CD14-positive monocyte (primary cell): ENCODE results near the gene DENND6B. TPM values are rescaled to one million over a fixed set of nuclear protein-coding genes. Genes with fewer than 3 reads are reported as not detected.

Experiments
- DNase-seq, 3 donors: peaks; one replicate each; pipeline ENCODE4 v3.0.0-alpha.2; 2011 to 2022
- H2AFZ ChIP-seq: 2 replicates; pipeline ENCODE4 v1.6.0; 2012; ENCODE audit warnings: mild to moderate bottlenecking, low read depth, low read length, inconsistent platforms; ENCODE audit not compliant: insufficient read depth, poor library complexity, severe bottlenecking
- H3K27ac ChIP-seq, 2 donors: 1 replicate in 1 of 2; 2 replicates in 1 of 2; pipeline ENCODE4 v1.5.1; 2012 to 2013; ENCODE audit warnings: low read length in 2 of 2, control low read depth in 1 of 2, inconsistent platforms in 1 of 2, low read depth in 1 of 2, mild to moderate bottlenecking in 1 of 2
- H3K27me3 ChIP-seq, 2 donors: one replicate each; pipeline versions ENCODE4 v1.6.0 to v1.6.1; 2011 to 2013; ENCODE audit warnings: low read length in 2 of 2; ENCODE audit not compliant: control insufficient read depth in 2 of 2, insufficient read depth in 2 of 2
- H3K36me3 ChIP-seq, 2 donors: replicated peaks in 1 of 2; 1 replicate in 1 of 2; 2 replicates in 1 of 2; pipeline versions ENCODE4 v1.5.1 to v1.6.1; 2012 to 2013; ENCODE audit warnings: low read length in 2 of 2, control low read depth in 1 of 2, inconsistent platforms in 1 of 2, mild to moderate bottlenecking in 1 of 2; ENCODE audit not compliant: insufficient read depth in 2 of 2, control insufficient read depth in 1 of 2
- H3K4me1 ChIP-seq, 2 donors: 1 replicate in 1 of 2; 2 replicates in 1 of 2; pipeline versions ENCODE4 v1.5.1 to v1.6.1; 2012 to 2013; ENCODE audit warnings: low read length in 2 of 2, control low read depth in 1 of 2, inconsistent platforms in 1 of 2, mild to moderate bottlenecking in 1 of 2, moderate library complexity in 1 of 2; ENCODE audit not compliant: insufficient read depth in 2 of 2, control insufficient read depth in 1 of 2
- H3K4me2 ChIP-seq: replicated peaks from 2 replicates; pipeline ENCODE3; 2012; ENCODE audit warnings: low read length, moderate library complexity, mild to moderate bottlenecking; ENCODE audit not compliant: poor library complexity, severe bottlenecking; ENCODE audit errors: extremely low read depth
- H3K4me3 ChIP-seq, 3 experiments: fragments of 200-600 bp in 1 of 3; sonication (generic) in 1 of 3; replicated peaks in 1 of 3; 1 replicate in 2 of 3; 2 replicates in 1 of 3; pipeline ENCODE4 v1.5.1; 2011 to 2013; ENCODE audit warnings: low read length in 3 of 3, mild to moderate bottlenecking in 3 of 3, control low read depth in 2 of 3, low read depth in 2 of 3, inconsistent platforms in 1 of 3, moderate library complexity in 1 of 3
- H3K79me2 ChIP-seq: 2 replicates; pipeline ENCODE4 v1.6.0; 2012; ENCODE audit warnings: mild to moderate bottlenecking, control low read depth, inconsistent platforms, low read length, moderate library complexity; ENCODE audit not compliant: insufficient read depth
- H3K9ac ChIP-seq: 2 replicates; pipeline ENCODE4 v1.6.0; 2017; ENCODE audit warnings: low read length, mild to moderate bottlenecking; ENCODE audit not compliant: insufficient read depth, poor library complexity, severe bottlenecking
- H3K9me3 ChIP-seq, 2 donors: replicated peaks in 1 of 2; 1 replicate in 1 of 2; 2 replicates in 1 of 2; pipeline versions ENCODE4 v1.5.1 to v1.6.1; 2012 to 2013; ENCODE audit warnings: low read length in 2 of 2, control low read depth in 1 of 2; ENCODE audit not compliant: control insufficient read depth in 1 of 2, insufficient read depth in 1 of 2
- H4K20me1 ChIP-seq: 2 replicates; pipeline ENCODE4 v1.6.0; 2012; ENCODE audit warnings: mild to moderate bottlenecking, low read length, control low read depth, moderate library complexity; ENCODE audit not compliant: insufficient read depth
- H3K27ac Mint-ChIP-seq, 7 donors: one replicate each; pipeline ENCODE4 v1.8.0; 2020; ENCODE audit warnings: mild to moderate bottlenecking in 7 of 7, mixed read lengths in 7 of 7, moderate library complexity in 6 of 7, inconsistent platforms in 2 of 7
- H3K27me3 Mint-ChIP-seq, 3 donors: one replicate each; pipeline ENCODE4 v1.8.0; 2021 to 2022; ENCODE audit warnings: low read depth in 3 of 3, mild to moderate bottlenecking in 3 of 3, mixed read lengths in 3 of 3, moderate library complexity in 3 of 3, inconsistent platforms in 1 of 3
- H3K36me3 Mint-ChIP-seq, 2 donors: one replicate each; pipeline ENCODE4 v1.8.0; 2020; ENCODE audit warnings: mixed read lengths in 2 of 2, inconsistent platforms in 1 of 2, mild to moderate bottlenecking in 1 of 2
- H3K4me1 Mint-ChIP-seq: one replicate; pipeline ENCODE4 v1.8.0; 2020; ENCODE audit warnings: mild to moderate bottlenecking, mixed read lengths
- H3K4me3 Mint-ChIP-seq, 2 donors: one replicate each; pipeline ENCODE4 v1.8.0; 2020; ENCODE audit warnings: mild to moderate bottlenecking in 2 of 2, mixed read lengths in 2 of 2, moderate library complexity in 1 of 2
- H3K9me3 Mint-ChIP-seq, 7 donors: one replicate each; pipeline ENCODE4 v1.8.0; 2020 to 2022; ENCODE audit warnings: mixed read lengths in 7 of 7, mild to moderate bottlenecking in 6 of 7, moderate library complexity in 6 of 7, inconsistent platforms in 2 of 7
- CTCF ChIP-seq: fragments of 200-600 bp; IDR thresholded peaks from one replicate; pipeline ENCODE4 v1.8.0; 2022; ENCODE audit warnings: antibody characterized with exemption, mild to moderate bottlenecking
- WGBS: methylation state at CpG from one replicate; pipeline ENCODE4 v1.1.5; 2013; ENCODE audit warnings: missing lambda C conversion rate; ENCODE audit not compliant: insufficient coverage; 5-methylcytosine and 5-hydroxymethylcytosine counted together
- intact Hi-C, 2 donors: fragments of 100-400 bp; cut with micrococcal nuclease; formaldehyde crosslinking; loops; one replicate each; pipeline versions ENCODE4 v1.15.0 to v1.15.1; 2023
- polyA plus RNA-seq, 3 donors: library from polyadenylated mRNA; depleted of rRNA in 1 of 3; unstranded in 2 of 3; stranded (reverse) in 1 of 3; fragments of 300-500 nt in 2 of 3; fragments of >200 nt in 1 of 3; fragmentation: Illumina TruSeq in 2 of 3; gene quantifications; 1 replicate in 2 of 3; 2 replicates in 1 of 3; pipeline ENCODE4 v1.2.3, GENCODE V29; 2012 to 2021

Gene DENND6B
- polyA plus RNA-seq, 3 donors: 1.7 to 10.6 (median 2.1) TPM

GRCh38 chr22:50283821-50284220, 43.0 kb downstream of the DENND6B start:
- no peak overlapping the region for H3K27ac Mint-ChIP-seq
- DNase-seq: no peak
- H3K9me3 ChIP-seq: no peaks in the 10 kb centered on the region
- H3K4me1 Mint-ChIP-seq: no peaks in the 10 kb centered on the region
- H4K20me1 ChIP-seq: peaks cover 98% of the 10 kb centered on the region
- no peaks in the 10 kb centered on the region for H3K27me3 ChIP-seq
- H3K36me3 ChIP-seq: peaks cover 92 to 97% of the 10 kb centered on the region in 2 donors
- no peak overlapping the region for H3K4me3 ChIP-seq
- peaks cover 0 to 2% (median 0%) of the 10 kb centered on the region in 7 donors for H3K9me3 Mint-ChIP-seq
- no peaks in the 10 kb centered on the region for H3K4me1 ChIP-seq
- H3K4me3 Mint-ChIP-seq: no peak overlapping the region
- intact Hi-C loops: no loop called here
- TF ChIP-seq CTCF: no peak
- H3K27ac ChIP-seq: no peak overlapping the region
- peaks cover 31% of the 10 kb centered on the region for H3K79me2 ChIP-seq
- peaks cover 51 to 82% of the 10 kb centered on the region in 2 donors for H3K36me3 Mint-ChIP-seq
- H3K9ac ChIP-seq: no peak overlapping the region
- H3K4me2 ChIP-seq: no peak overlapping the region
- peaks cover 0 to 2% (median 0%) of the 10 kb centered on the region in 3 donors for H3K27me3 Mint-ChIP-seq
- no peak overlapping the region for H2AFZ ChIP-seq
- WGBS: 95% methylated on average over 19 of the region's 30 CpGs

- no peaks in the 10 kb centered on the region for H3K4me1 Mint-ChIP-seq
- Histone ChIP-seq H3K4me3 (no peak overlapping the region), H3K9me3 (no peaks in the 10 kb centered on the region), H2AFZ (no peak overlapping the region), H3K27ac (no peak overlapping the region), H3K9ac (no peak overlapping the region), H4K20me1 (peaks cover 98% of the 10 kb centered on the region), H3K4me1 (no peaks in the 10 kb centered on the region), H3K4me2 (no peak overlapping the region), H3K79me2 (peaks cover 19% of the 10 kb centered on the region), H3K27me3 (no peaks in the 10 kb centered on the region), H3K36me3 (peaks cover 92 to 97% of the 10 kb centered on the region in 2 donors)
- peaks cover 0 to 2% (median 0%) of the 10 kb centered on the region in 3 donors for H3K27me3 Mint-ChIP-seq
- 92% methylated on average over 34 of the region's 45 CpGs for WGBS
- H3K36me3 Mint-ChIP-seq: peaks cover 49 to 82% of the 10 kb centered on the region in 2 donors
- no peak for TF ChIP-seq CTCF
- no peak for DNase-seq
- no peak overlapping the region for H3K27ac Mint-ChIP-seq
- no peak overlapping the region for H3K4me3 Mint-ChIP-seq
- peaks cover 0 to 2% (median 0%) of the 10 kb centered on the region in 7 donors for H3K9me3 Mint-ChIP-seq
- intact Hi-C loops: no loop called here
Measured at GRCh38 chr22:50282361-50283155, 44.3 kb downstream of the DENND6B start.
